ENCODE results near the gene L1CAM.

L1CAM gene

DNA sequence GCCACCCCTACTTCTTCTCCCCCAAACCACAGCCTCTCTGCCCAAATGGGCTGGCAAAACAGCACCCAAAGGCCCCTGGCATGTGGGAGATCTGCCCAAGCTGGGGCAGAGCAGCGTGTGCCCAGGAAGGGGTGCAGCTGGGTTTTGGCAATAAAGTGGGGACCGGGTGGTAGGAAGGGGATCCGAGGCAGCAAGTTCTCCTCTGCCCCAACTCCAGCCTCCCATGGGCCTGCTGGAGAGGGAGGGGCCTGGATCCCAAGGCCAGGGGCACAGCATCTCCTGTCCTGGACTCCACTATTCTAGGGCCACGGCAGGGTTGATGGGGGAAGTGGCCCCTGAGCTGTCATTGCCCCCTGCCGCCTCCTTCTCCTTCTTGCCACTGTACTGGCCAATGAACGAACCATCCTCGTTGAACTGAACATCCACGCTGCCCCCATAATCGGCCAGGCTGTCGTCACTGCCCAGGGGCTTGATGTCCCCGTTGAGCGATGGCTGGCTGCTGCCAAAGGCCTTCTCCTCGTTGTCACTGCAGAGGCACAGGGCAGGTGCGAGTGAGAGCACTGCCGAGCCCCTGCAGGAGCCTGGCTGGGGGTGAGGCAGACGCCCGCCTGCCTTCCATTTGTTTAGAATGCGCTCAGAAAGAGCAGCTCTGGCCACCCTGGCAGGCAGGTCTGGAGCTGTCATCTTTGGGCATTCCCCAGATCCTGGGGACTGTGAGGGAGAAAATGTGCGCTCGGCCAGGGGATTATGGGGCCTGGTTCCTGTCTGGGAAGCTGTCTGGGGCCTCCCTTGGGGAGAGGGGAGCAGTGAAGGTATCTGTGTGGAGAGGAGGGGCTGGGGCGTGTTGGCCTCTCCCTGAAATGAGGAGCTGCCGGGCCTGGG is 23.4 kb downstream of the L1CAM start:
- DNase-seq: no peak

DNA sequence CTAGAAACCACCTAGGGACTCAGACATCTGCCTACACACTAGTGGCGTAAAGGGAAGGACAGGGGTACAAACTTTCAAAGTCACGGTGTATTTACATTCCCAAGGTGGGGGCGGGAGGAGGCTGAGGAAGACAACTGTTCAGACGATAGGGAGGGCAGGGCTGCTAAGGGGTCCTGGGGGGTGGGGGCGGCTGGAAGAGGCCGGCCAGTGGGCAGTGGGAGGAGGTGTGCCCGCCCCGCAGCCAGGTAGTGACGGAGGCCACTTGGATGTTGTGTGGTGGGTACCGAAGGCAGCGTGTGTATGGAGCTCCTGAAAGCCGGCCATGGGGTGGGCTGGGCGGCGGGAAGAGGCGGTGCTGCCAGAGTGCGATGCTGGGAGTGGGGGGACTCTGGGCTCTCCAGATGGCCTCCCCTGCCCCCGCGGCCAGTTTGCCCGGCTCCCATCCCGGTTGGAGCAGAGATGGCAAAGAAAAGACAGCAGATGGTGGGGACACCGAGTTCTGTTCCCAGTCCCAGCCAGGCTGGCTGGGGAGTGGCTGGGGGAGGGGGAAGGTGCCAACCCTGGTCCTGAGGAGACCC is 24.2 kb downstream of the L1CAM start:
- no peak for DNase-seq

DNA sequence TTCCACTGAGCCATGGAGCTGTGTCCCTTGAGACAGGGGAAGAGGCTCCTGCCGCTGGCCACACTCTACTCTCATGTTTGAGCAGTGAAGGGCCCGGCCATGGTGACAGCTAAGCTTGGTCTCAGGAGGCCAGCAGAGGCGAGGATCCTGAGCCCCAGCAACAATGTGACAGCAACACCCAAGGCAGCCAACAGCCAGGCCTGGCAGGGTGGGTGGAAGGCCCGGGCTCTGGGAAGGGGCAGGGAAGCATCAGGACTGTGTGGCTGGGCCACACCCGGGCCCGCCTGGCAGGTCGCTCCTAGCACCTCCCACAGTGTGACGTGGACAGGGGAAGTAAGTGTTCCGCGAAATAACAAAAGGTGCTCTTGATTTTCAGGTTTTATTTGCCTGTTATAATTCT is 24.8 kb downstream of the L1CAM start:
- DNase-seq: no peak

DNA sequence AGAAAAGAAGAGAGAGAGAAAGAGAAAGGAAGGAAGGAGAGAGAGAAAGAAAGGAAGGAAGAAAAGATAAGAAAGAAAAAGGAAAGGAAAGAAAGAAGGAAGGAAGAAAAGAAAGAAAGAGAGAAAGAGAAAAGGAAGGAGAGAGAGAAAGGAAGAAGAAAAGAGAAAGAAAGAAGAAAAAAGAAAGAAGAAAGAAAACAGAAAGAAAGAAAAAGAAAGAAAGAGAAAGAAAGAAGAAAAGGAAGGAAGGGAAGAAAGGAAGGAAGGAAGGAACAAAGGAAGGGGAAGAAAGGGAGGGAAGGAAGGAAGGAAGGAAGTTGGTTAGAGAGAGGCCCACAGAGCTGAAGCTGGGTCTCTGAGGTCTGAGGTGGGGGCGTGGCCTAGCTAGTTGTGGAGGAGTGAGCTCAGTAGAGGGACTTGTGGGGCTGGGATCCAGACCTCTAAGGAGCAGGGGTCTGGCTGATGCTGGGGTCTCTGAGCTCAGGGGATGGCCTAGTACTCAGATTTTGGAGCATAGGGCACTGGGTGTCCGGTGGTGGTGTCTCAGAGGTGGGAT is 28.5 kb downstream of the L1CAM start:
- no peak for DNase-seq

DNA sequence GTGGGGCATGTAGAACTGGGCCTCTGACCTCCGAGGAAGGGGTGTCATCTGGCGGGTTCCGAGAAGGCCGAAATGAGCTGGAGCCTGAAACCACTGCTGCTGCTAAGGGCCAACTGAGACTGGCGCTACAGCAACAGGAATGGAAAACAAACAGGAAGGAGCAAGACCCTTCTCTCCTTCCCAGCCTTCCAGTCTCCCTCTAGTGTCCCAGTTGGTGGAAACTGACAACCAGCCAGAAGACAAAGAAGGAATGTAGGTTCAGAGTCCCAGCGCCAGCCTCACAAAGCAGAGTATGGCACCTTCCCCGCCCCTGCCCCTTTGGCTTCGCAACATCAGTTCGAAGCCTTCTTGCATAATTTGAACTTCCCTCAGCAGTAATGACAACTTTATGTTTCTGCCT is 31.3 kb downstream of the L1CAM start:
- no peak for DNase-seq

DNA sequence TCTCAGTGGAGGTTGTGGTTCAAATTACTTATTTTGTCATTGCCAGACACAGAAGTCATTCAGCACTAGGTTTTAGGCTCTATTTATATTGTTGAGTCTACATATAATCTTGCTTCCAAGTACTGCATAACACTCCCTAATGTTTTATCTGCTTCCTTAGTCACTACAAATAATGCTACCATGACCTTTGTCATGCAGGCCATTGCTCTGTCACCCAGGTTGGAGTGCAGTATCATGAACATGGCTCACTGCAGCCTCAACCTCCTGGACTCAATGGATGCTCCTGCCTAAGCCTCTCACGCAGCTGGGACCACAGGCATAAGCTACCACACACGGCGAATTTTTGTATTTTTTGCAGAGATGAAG is 32.1 kb downstream of the L1CAM start:
- DNase-seq: no peak

DNA sequence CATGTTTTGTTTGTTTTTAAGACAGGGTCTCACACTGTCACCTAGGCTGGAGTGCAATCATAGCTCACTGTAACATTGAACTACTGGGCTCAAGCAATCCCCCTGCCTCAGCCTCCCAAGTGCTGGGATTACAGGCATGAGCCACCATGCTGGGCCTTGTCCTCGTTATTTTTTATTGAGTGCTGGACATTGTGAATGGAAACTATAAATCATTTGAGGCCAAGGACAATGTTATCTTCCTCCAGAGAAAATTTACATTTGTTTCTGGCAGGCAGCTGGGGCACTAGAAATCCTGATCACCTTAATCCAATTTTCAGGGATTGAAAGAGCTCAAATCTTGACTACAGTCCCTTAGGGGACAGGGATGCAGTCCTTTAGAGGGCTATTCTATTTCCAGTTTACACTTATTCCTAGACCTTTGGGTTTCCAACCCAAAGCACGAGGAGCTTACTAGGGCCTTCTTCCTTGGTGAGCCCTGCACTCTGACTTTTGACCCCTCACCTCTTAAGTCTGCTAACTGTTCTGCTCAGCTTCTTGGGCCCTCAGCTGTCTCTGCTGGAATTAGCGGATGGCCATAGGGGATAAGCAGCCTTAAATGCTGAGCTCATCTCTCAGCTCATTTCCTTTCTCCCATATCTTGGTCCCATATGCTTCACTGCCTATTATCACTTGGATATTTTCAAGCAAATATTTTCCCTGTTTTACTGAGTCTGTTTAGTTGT is 32.6 kb downstream of the L1CAM start:
- DNase-seq: no peak

DNA sequence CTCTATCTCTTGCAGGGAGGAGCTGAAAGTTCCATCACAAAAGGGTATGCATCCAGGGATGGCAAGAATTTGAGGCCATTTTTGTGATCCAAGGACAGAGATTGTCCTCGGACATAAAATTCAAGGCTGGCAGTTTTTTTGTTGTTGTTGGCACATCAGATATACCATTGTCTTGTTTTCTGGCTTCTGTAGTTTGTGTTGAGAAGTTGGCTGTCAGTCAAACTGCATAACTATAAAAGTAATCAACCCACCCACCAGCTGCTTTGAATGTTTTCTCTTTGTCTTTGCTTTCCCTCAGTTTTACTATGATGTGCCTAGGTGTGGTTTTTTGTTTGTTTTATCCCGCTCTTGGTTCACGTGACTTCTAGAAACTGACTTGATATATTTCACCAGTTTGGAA is 34.0 kb downstream of the L1CAM start:
- DNase-seq: no peak

DNA sequence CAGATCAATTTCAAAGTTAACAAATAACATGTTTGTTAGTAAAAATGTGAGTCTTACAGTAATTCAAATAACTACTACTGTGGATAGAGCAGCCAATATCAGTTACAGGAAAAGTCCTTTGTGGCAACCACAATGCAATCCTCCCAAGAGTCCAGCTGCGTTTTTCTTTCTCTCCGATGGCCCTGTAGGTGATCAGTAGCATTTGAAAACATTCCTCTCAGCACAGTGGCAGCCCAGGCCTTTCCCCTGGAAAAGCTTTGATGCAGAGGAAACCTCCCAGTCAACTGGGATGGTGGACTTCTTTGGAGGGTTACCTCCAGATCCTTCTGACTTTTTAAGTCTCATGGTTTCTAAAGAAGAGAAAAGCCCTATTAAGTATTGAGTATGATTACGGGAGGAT is 37.6 kb downstream of the L1CAM start:
- no peak for DNase-seq

DNA sequence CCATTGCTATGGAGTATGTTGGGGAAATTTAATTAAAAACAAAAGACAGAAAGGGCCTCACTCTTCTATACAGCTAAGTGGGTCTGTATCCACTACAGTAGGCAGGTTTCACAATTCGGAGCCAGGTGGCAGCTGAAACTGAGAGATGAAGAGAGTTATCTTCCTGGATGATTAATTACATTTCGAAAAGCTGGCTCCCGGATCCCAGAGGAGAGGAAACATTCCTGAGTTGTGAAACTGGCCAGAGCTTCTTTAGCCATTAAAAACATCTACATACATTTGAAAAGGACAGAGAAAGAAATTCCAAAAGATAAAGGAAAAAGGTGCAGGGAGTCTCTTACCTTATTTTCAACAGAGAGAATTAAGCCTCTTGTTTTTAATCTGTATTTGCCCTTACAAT is 40.1 kb downstream of the L1CAM start:
- DNase-seq: no peak

DNA sequence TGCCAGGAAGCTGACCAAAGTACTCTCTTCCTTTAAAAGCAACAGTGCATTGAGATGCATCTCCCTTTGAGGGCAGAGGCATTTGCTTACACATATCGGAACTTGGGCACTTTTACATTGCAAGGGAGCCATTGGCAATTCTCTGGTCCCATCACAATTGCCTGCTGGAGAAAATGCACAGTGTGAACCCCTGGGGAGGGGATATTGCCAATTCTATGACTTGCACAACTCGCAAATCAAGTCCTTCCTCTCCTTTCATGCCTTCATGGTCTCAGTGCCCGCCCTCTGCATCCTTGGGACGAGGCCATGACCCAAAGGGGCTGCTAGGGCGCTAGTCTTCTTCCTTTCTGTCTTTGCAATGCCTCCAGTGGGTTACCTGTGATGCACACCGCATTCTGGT is 40.8 kb downstream of the L1CAM start:
- no peak for DNase-seq

DNA sequence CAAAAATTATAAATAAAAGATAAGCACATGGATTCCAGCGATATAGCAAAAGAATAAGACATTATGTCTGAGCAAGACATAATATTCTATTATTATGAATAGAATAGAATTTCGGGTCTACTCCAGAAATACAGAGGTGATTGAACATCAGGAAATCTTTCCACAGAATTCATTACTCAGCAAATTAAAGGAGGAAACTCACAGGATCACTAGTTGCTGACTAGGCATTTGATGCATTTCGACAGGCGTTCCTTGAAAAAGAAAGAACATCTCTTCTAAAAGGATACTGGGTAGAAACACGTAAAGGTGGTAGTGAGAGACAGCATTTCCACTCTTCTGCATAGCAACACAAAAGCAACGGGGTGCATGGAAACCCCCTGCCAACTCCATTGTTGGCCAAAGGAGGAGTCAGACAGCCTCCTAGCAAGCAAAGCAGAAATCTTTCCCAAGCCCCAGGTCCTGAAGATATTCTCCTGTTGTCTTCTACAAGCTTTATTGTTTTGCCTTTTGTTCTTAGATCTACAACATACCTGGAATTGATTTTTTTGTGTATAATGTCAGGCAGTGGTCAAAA is 41.4 kb downstream of the L1CAM start:
- DNase-seq: no peak

DNA sequence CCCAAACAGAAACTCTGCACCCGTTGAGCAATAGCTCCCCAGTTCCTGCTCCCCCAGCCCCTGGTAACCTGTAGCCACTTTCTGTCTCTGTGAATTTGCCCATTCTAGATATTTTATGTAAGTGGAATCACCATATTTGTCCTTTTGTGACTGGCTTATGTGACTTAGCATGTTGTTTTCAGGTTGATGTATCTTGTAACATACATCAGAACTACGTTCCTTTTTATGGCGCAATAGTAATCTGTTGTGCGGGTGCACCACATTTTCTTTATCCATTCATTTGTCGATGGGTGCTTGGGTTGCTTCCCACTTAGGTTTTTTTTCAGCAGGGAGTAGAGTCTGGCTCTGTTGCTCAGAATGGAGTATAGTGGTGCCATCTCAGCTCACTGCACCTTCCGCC is 49.1 kb downstream of the L1CAM start:
- DNase-seq: no peak

DNA sequence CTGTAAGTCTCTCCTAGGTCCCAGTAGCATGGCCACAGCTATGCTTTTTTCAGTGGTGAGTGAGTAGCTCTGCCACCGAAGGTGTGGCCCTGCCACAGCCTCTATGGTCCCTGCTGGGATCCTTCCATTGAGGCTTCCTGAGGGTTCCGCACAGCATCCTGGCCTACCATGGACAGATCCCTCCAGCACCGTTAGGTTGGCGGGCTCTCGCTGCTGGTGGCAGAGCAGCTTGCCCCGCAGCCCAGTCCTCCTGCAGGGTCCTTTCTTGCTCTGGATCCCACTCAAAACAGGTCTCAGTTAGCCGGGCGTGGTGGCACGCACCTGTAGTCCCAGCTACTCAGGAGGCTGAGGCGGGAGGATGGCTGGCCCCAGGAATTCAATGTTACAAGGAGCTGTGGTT is 53.2 kb downstream of the L1CAM start:
- no peak for DNase-seq

DNA sequence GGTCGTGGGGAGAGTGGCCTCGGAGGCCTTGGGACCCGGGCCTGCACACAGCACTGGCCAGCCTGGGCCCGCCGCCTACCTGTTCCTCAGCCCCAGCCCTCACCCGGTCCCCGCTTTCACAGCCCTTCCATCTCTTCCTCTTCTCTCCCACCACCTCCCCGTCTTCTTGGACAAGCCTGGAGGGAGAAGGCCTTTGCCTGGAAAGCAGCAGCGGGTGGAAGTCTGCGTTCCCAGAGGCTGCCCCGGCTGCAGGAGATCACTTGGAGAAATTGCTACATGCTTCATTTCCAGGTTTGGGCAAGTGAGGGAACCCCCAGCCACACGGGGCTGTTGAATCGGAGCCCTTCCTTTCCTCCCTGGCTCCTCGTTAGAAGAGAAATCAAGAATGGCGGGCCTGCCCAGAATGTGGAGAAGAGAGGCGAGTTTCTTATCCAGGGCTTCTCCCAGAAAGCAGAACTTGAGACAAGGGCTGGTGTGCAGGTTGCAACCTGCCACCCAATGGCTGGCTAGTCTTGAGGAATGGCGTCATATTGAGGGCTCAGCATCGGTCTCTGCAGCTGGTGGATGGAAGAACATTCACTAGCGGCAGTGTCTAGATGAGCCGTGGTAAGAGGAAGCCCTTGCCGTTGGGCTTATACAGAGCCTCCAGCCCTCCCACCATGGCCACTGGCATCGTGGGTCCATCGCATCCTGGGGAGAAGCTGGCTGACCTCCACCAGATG is 54.4 kb downstream of the L1CAM start:
- DNase-seq: no peak

DNA sequence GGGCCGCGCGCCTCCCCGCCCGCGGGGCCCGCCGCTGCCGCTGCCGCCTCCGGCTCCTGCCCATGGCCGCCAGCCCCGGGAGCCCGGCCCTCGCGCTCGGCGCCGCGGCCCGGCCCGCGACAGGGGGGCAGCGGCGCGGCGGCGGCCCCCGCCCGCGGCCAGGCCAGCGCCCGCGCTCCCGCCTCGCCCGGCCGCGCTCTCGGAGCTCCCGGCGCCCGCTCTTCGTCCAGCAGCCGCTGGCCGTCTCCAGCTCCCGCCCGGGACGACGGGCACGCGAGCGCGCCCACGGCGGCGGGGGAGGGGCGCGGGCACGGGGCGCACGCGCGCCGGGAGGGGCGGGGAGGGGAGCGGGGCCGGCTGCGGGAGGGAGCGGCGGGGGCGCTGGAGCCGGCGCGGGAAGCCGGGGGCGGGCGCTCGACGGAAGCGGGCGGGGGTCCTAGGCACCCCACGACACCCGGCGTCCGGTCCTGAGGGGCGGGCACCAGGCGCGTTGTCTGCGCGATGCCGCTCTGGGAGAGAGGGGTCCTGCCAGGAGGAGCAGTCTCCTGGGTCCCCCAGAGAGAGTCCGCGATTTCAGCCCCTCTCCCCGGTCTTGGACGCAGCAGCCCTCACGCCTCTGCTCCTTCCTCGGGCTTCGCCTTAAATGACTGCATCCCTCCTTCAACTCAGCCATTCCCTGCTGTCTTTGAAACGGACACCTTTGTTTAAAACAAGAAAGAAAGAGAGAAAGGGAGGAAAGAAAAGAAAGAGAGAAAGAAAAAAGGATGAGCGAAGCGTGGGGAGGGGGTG is 55.1 kb downstream of the L1CAM start:
- no peak for DNase-seq

DNA sequence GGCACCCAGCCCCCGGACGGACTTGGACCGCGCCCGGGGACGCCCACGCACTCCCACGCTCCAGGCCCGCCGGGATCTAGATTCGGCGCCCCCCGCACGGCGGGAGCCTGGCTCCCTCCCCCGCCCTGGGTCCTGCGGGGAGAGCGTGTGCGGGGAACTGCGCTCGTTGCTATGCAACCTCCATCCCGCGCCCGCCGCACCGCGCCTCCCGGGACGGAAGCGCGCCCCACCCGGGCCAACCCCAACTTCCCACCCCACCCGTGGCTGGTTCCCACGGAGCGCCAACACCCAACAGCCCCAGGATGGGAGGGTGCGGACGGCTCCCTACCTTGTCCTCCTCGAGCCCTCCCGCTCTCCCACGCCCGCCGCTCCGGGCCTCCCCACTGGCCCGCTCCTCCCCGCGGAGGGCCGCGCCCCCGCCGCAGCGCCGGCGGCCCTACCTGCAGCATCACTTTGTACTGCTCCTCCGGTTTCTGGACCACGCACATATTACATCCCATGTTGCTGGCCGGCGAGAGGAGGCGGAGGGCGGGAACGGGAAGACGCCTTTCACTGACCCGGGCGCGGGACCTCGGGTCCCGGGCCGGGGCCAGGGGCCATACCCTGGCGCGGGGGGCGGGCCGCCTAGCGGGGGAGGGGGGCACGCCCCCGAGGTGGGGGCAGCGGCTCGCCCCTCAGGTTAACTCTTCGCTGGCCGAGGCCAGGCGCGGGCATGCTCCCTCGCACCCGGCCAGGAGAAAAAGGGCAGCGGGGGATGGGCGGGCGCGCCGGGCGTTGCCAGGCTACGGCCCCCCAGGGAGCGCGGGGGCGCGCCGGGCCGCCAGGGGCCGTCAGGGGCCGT is 56.0 kb downstream of the L1CAM start, which contains the start of gene PDZD4:
Gene PDZD4 (minus strand): TSS at position 746 of the 841 bp plus-strand sequence. CDS start 246 bp downstream, at position 500.
- no peak for DNase-seq

DNA sequence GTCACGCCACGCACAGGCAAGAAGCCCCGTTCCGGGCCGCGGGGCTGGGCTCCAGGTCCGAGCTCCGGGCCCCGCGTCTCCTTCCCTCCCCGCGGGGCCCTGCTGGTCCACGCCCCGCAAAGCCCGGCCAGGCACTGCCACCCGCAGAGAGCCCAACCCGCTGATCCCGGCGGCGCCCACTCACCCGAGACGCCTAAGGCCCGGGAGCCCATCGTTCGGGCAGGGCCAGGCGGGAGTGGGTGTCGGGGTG is 56.5 kb downstream of the L1CAM start:
- DNase-seq: no peak

DNA sequence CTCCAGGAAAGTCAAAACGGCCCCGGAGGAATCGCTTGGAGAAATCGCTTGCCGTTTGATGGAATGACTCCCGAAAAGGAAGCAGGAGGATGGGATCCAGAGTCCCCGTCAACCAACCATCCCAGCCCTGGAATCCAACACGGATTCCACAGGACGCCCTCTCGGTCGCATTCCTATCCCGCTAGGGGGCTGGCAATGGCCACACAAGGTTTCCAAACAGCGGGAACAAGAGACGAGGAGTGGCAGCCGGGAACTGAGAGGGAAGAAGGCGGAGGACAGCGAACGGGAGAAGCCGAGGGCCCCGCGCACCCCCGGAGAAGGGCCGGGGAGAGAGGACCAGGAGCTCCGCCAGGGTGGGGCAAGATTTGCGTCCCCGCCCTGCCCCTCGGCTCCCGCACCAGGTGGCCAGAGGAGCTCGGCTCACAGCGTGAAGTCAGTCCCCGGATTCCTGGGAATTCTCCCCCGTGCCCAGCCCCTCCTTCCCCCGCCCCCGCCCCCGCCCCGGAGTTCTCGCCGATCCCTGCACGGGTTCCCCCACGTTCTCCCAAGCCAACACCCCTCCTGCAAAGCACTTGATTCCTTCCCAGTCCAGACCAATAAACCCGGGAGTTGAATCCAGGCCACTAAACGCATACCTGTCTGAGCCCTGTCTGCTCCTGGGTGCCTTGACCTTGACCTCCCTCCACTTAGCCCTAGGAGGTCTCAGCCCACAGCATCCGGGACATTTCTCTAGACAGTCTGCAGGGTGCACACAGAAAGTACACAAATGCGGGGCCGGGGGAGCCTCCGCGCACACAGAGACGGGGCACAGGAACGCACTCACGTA is 57.0 kb downstream of the L1CAM start:
- no peak for DNase-seq

DNA sequence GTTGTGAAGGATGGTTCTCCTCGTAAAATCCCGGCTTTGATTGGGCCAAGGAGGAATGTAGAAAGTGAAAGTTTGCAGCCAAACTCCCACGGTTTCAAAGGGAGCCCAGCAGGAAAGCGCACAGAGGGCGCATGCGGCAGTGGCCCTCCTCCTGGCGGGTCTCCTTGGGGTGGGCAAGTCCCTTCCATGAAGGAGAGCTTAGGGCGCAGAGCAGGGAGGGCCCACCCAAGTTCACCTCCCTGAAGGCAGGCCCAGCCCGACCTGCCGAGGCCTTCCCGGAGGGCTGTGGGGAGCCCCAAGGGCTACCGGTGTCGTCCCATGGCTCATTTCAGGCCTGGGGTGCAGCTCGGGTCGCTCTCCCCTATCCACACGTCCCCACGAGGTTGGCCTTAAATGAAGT is 57.7 kb downstream of the L1CAM start:
- no peak for DNase-seq
